WTC11 (cell line): ENCODE results near the gene PSMD5. TPM values are rescaled to one million over a fixed set of nuclear protein-coding genes. Genes with fewer than 3 reads are reported as not detected.

ENCODE experiments used
- ATAC-seq: fragments of 200-7000 bp; cut with Tn5 transposase; 2 replicates; pipeline ENCODE4 v1.10.0; 2021; ENCODE audit warnings: mild to moderate bottlenecking, moderate library complexity
- CTCF ChIA-PET: fragments of 300-600 bp; sonication (Branson Sonifier 250); formaldehyde crosslinking; loops from one replicate; lab custom pipeline; 2021; ENCODE audit warnings: antibody characterized with exemption; lab: Charles Lee
- POLR2A ChIA-PET: fragments of 350-600 bp; sonication (Branson Sonifier 250); formaldehyde crosslinking; loops from one replicate; lab custom pipeline; 2021; ENCODE audit warnings: antibody characterized with exemption; lab: Charles Lee
- DNase-seq: peaks from one replicate; pipeline ENCODE4 v3.0.0; 2021; ENCODE audit warnings: low spot score
- H3K27ac Mint-ChIP-seq: 2 replicates; pipeline ENCODE4 v1.8.0; 2021; ENCODE audit warnings: mixed read lengths
- H3K27me3 Mint-ChIP-seq: 2 replicates; pipeline ENCODE4 v1.8.0; 2021; ENCODE audit warnings: low read depth, mild to moderate bottlenecking, moderate library complexity, mixed read lengths
- H3K36me3 Mint-ChIP-seq: 2 replicates; pipeline ENCODE4 v1.8.0; 2021; ENCODE audit warnings: mixed read lengths
- H3K4me1 Mint-ChIP-seq: 2 replicates; pipeline ENCODE4 v1.8.0; 2022; ENCODE audit warnings: mixed read lengths
- H3K4me3 Mint-ChIP-seq: 2 replicates; pipeline ENCODE4 v1.8.0; 2021; ENCODE audit warnings: mild to moderate bottlenecking, moderate library complexity, mixed read lengths
- H3K9me3 Mint-ChIP-seq: 2 replicates; pipeline ENCODE4 v1.8.0; 2021; ENCODE audit warnings: mixed read lengths
- CBFB ChIP-seq: sonication (generic); formaldehyde crosslinking; IDR thresholded peaks from 2 replicates; pipeline ENCODE4 v1.8.1; 2022; ENCODE audit warnings: mild to moderate bottlenecking, low read depth, missing genetic modification reagents
- CDX4 ChIP-seq: fragments of 250-450 bp; sonication (Bioruptor Pico); IDR thresholded peaks from 2 replicates; pipeline ENCODE4 v1.9.0; 2021; ENCODE audit warnings: moderate library complexity, mild to moderate bottlenecking, inconsistent platforms, borderline replicate concordance
- CREB1 ChIP-seq: sonication (generic); formaldehyde crosslinking; IDR thresholded peaks from 2 replicates; pipeline ENCODE4 v1.8.0; 2023; ENCODE audit warnings: mild to moderate bottlenecking, missing genetic modification reagents
- ESRRA ChIP-seq: sonication (generic); formaldehyde crosslinking; IDR thresholded peaks from 2 replicates; pipeline ENCODE4 v1.8.1; 2022; ENCODE audit warnings: mild to moderate bottlenecking, missing genetic modification reagents, borderline replicate concordance
- HMGA2 ChIP-seq: fragments of 250-450 bp; sonication (Bioruptor Pico); IDR thresholded peaks from 2 replicates; pipeline ENCODE4 v1.4.0; 2021; ENCODE audit warnings: mild to moderate bottlenecking, moderate library complexity
- IRF1 ChIP-seq: sonication (generic); formaldehyde crosslinking; IDR thresholded peaks from 2 replicates; pipeline ENCODE4 v1.8.0; 2023; ENCODE audit warnings: missing genetic modification reagents
- IRF2 ChIP-seq: sonication (generic); formaldehyde crosslinking; IDR thresholded peaks from 2 replicates; pipeline ENCODE4 v1.8.0; 2022; ENCODE audit warnings: low read depth, missing genetic modification reagents, borderline replicate concordance
- MXD4 ChIP-seq: fragments of 250-450 bp; sonication (Bioruptor Pico); IDR thresholded peaks from 2 replicates; pipeline ENCODE4 v1.8.0; 2021; ENCODE audit warnings: mild to moderate bottlenecking, moderate library complexity, borderline replicate concordance
- NFATC4 ChIP-seq: fragments of 250-450 bp; sonication (Bioruptor Pico); IDR thresholded peaks from 2 replicates; pipeline ENCODE4 v1.9.0; 2021; ENCODE audit warnings: mild to moderate bottlenecking
- NR1H2 ChIP-seq: sonication (generic); formaldehyde crosslinking; IDR thresholded peaks from 2 replicates; pipeline ENCODE4 v1.9.0; 2021; ENCODE audit warnings: mild to moderate bottlenecking, moderate library complexity, missing genetic modification reagents
- OVOL2 ChIP-seq: fragments of 250-450 bp; sonication (Bioruptor Pico); IDR thresholded peaks from 2 replicates; pipeline ENCODE4 v1.9.0; 2021; ENCODE audit warnings: mild to moderate bottlenecking, borderline replicate concordance
- PRDM15 ChIP-seq: sonication (generic); formaldehyde crosslinking; IDR thresholded peaks from 2 replicates; pipeline ENCODE4 v1.8.0; 2022; ENCODE audit warnings: missing genetic modification reagents
- RELA ChIP-seq: sonication (generic); formaldehyde crosslinking; IDR thresholded peaks from 2 replicates; pipeline ENCODE4 v1.8.1; 2022; ENCODE audit warnings: missing genetic modification reagents, mild to moderate bottlenecking, borderline replicate concordance
- USF1 ChIP-seq: sonication (generic); formaldehyde crosslinking; IDR thresholded peaks from 2 replicates; pipeline ENCODE4 v1.8.0; 2022; ENCODE audit warnings: mild to moderate bottlenecking, missing genetic modification reagents
- ZNF263 ChIP-seq: sonication (generic); formaldehyde crosslinking; IDR thresholded peaks from 2 replicates; pipeline ENCODE4 v1.8.1; 2022; ENCODE audit warnings: low read depth, mild to moderate bottlenecking, moderate library complexity, missing genetic modification reagents
- ZNF281 ChIP-seq: sonication (generic); formaldehyde crosslinking; IDR thresholded peaks from 2 replicates; pipeline ENCODE4 v1.8.0; 2023; ENCODE audit warnings: mild to moderate bottlenecking, missing genetic modification reagents
- ZNF317 ChIP-seq: sonication (generic); formaldehyde crosslinking; IDR thresholded peaks from 2 replicates; pipeline ENCODE4 v1.8.1; 2023; ENCODE audit warnings: low read depth, mild to moderate bottlenecking, moderate library complexity, missing genetic modification reagents, borderline replicate concordance
- total RNA-seq: library from RNA; stranded (reverse); gene quantifications from 3 replicates; pipeline ENCODE4 v1.2.3, GENCODE V29; 2021
- TF ChIP-seq, protein P1 (sequence below): fragments of 250-450 bp; sonication (Bioruptor Pico); IDR thresholded peaks from 2 replicates; pipeline ENCODE4 v1.8.0; 2021; ENCODE audit warnings: mild to moderate bottlenecking
- TF ChIP-seq, protein P2 (sequence below): fragments of 250-450 bp; sonication (Bioruptor Pico); IDR thresholded peaks from 2 replicates; pipeline ENCODE4 v1.9.0; 2021; ENCODE audit warnings: mild to moderate bottlenecking

The PSMD5 gene
- total RNA-seq, 1 experiment from 2014 or later, result 61.1 TPM

DNA sequence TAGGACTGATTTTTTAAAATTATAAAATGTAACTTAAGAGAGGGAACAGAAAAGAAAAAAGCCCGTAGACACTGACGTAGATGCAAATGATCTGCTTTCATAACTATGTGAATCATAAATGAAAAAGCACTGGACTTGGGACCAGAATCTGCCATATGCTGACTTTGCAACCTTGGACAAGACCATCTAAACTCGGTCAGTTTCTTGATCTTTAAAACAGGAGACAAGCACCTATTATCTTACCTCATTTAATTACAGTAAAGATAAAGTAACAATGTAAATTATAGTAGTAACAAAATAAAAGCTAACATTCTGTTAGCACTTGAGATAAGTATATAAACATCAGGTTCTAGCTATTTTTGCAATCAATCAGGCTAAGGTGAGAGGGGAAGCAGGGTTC is 69.5 kb downstream of the PSMD5 start (continued):
- TF ChIP-seq PRDM15 (CRISPR knock-in tag) (no peak), CREB1 (CRISPR knock-in tag) (no peak), ZNF263 (CRISPR knock-in tag) (no peak)

- H3K27me3 Mint-ChIP-seq, result no peaks in the 10 kb centered on the region
- DNase-seq, result no peak
Observed at GRCh38 chr9:120770931-120771330, 71.8 kb downstream of the PSMD5 start.

DNA sequence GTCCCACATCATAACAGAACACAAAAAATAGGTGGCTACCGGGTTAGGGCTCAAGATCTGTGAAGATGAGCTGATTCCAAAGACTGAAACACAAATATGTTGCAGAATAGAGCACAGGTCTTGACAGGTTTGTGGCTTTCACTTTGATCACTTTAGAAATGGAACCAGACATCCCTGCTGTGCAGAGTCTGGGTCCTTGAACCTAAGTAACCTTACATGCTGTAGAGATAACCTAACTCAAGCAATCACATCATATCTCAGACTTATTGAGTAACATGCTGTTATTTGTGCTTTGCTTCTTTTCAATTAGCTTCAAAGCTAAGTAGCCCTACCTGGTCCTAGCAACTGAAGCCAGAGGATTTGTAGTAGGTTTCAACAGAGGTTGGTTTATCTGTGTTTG is 73.8 kb downstream of the PSMD5 start:
- ChIA-PET CTCF (no interaction called here), POLR2A (no interaction called here)
- Mint-ChIP-seq H3K9me3 (no peaks in the 10 kb centered on the region), H3K27me3 (no peaks in the 10 kb centered on the region), H3K4me1 (peaks cover 5% of the 10 kb centered on the region; the same call in 1 of the 2 replicates), H3K4me3 (no peak overlapping the region), H3K36me3 (peaks cover 52% of the 10 kb centered on the region), H3K27ac (no peak overlapping the region)
- no peak for TF ChIP-seq CREB1 (CRISPR knock-in tag)
- TF ChIP-seq NR1H2, result no peak
- TF ChIP-seq NFATC4, result no peak
- no peak for TF ChIP-seq ZNF281
- TF ChIP-seq USF1, result no peak
- no peak for TF ChIP-seq IRF2 (CRISPR knock-in tag)
- no peak for DNase-seq
- no peak for ATAC-seq

More at GRCh38 chr9:120770931-120771330, 71.8 kb downstream of the PSMD5 start:
- Mint-ChIP-seq H3K9me3 (no peaks in the 10 kb centered on the region), H3K4me3 (no peak overlapping the region), H3K27ac (no peak overlapping the region), H3K36me3 (peaks cover 52% of the 10 kb centered on the region), H3K4me1 (peaks cover 5% of the 10 kb centered on the region; the same call in 1 of the 2 replicates)
- TF ChIP-seq ESRRA (CRISPR knock-in tag) (no peak), IRF1 (CRISPR knock-in tag) (no peak), MXD4 (CRISPR knock-in tag) (no peak), RELA (CRISPR knock-in tag) (no peak), NR1H2 (no peak), CBFB (CRISPR knock-in tag) (no peak), CDX4 (CRISPR knock-in tag) (no peak), ZNF317 (no peak), HMGA2 (CRISPR knock-in tag) (no peak), OVOL2 (CRISPR knock-in tag) (no peak)
- TF ChIP-seq, protein P1, sequence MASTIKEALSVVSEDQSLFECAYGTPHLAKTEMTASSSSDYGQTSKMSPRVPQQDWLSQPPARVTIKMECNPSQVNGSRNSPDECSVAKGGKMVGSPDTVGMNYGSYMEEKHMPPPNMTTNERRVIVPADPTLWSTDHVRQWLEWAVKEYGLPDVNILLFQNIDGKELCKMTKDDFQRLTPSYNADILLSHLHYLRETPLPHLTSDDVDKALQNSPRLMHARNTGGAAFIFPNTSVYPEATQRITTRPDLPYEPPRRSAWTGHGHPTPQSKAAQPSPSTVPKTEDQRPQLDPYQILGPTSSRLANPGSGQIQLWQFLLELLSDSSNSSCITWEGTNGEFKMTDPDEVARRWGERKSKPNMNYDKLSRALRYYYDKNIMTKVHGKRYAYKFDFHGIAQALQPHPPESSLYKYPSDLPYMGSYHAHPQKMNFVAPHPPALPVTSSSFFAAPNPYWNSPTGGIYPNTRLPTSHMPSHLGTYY, result no peak
- TF ChIP-seq, protein P2, sequence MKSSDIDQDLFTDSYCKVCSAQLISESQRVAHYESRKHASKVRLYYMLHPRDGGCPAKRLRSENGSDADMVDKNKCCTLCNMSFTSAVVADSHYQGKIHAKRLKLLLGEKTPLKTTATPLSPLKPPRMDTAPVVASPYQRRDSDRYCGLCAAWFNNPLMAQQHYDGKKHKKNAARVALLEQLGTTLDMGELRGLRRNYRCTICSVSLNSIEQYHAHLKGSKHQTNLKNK (CRISPR knock-in tag), result no peak
- ATAC-seq, result no peak
- POLR2A ChIA-PET, result no interaction called here
- CTCF ChIA-PET, result no interaction called here
